A549 treated with Hydrocortisone at 1 μM for 4 hours (cell line): Measurements from ENCODE around the gene PSKH1. TPM values are rescaled to one million over a fixed set of nuclear protein-coding genes. Genes with fewer than 3 reads are reported as not detected.

ENCODE experiments used
- total RNA-seq: library from RNA; stranded (reverse); fragments of 200-300 nt; extraction: Qiagen RNA extraction; gene quantifications from 5 replicates; pipeline ENCODE4 v1.2.3, GENCODE V29; 2022

Gene PSKH1
- total RNA-seq: 13.2 to 16.0 TPM (median 14.7 TPM) in 5 replicates

GRCh38 chr16:67892899-67893742 is at the start of gene PSKH1:
PSKH1 (plus strand) TSS chr16:67893254; CDS start chr16:67908750, 15,496 bp downstream.

GRCh38 chr16:67846320-67847063 is 46.6 kb upstream of the PSKH1 start, which contains the start of gene NUTF2:
NUTF2 (plus strand) TSS chr16:67846933; CDS start chr16:67865131, 18,198 bp downstream.

GRCh38 chr16:67847064-67847861 is 45.8 kb upstream of the PSKH1 start, which contains the start of gene CENPT:
CENPT (minus strand) TSS chr16:67847693; CDS start chr16:67833859, 13,834 bp downstream.

GRCh38 chr16:67872631-67873434 is 20.2 kb upstream of the PSKH1 start, which contains the start of gene EDC4:
EDC4 (plus strand) TSS chr16:67873052; CDS start chr16:67873262, 210 bp downstream.

GRCh38 chr16:67884684-67885083 is 8.4 kb upstream of the PSKH1 start, which contains the start of gene NRN1L:
NRN1L (plus strand) TSS chr16:67884885; CDS start chr16:67884904, 19 bp downstream.

GRCh38 chr16:67931712-67932461 is 38.8 kb downstream of the PSKH1 start, which contains the start of gene CTRL:
CTRL (minus strand) TSS chr16:67931862; CDS start chr16:67931852, 10 bp downstream.

GRCh38 chr16:67936124-67936879 is 43.2 kb downstream of the PSKH1 start, which contains the start of gene PSMB10:
PSMB10 (minus strand) TSS chr16:67936850; CDS start chr16:67936749, 101 bp downstream.

GRCh38 chr16:67943619-67944504 is 50.8 kb downstream of the PSKH1 start, which contains the start of gene LCAT:
LCAT (minus strand) TSS chr16:67944120; CDS start chr16:67944101, 19 bp downstream.

GRCh38 chr16:67968400-67969253 is 75.6 kb downstream of the PSKH1 start, which contains the start of gene SLC12A4:
SLC12A4 (minus strand) TSS chr16:67968637; CDS start chr16:67968553, 84 bp downstream.

Other genes with a start within 250 kb of the PSKH1 start
- 1.5 to 2.7 TPM (median 2.2 TPM) in 5 replicates for gene CARMIL2, start 248.1 kb upstream of the PSKH1 start, total RNA-seq
- gene ACD, start 233.0 kb upstream of the PSKH1 start, total RNA-seq: 33.0 to 37.8 TPM (median 35.2 TPM) in 5 replicates
- gene PARD6A, start 232.3 kb upstream of the PSKH1 start, total RNA-seq: 1.5 to 2.4 TPM (median 2.2 TPM) in 5 replicates
- 6.6 to 12.8 TPM (median 11.7 TPM) in 5 replicates for gene ENKD1, start 226.5 kb upstream of the PSKH1 start, total RNA-seq
- gene C16orf86, start 226.4 kb upstream of the PSKH1 start, total RNA-seq: 0.05 to 0.13 TPM in 2 of 5 replicates, not detected in the others
- 15.8 to 18.5 TPM (median 16.2 TPM) in 5 replicates for gene GFOD2, start 173.9 kb upstream of the PSKH1 start, total RNA-seq
- 8.2 to 9.6 TPM (median 8.8 TPM) in 5 replicates for gene RANBP10, start 86.7 kb upstream of the PSKH1 start, total RNA-seq
- 0.31 to 0.78 TPM (median 0.48 TPM) in 5 replicates for gene TSNAXIP1, start 86.4 kb upstream of the PSKH1 start, total RNA-seq
- gene THAP11, start 50.9 kb upstream of the PSKH1 start, total RNA-seq: 30.7 to 42.9 TPM (median 39.1 TPM) in 5 replicates
- 230 to 249 TPM (median 238 TPM) in 5 replicates for gene NUTF2, start 46.3 kb upstream of the PSKH1 start, total RNA-seq
- 24.3 to 27.5 TPM (median 26.6 TPM) in 5 replicates for gene CENPT, start 45.6 kb upstream of the PSKH1 start, total RNA-seq
- gene EDC4, start 20.2 kb upstream of the PSKH1 start, total RNA-seq: 55.4 to 57.6 TPM (median 56.0 TPM) in 5 replicates
- 0.17 to 0.32 TPM (median 0.23 TPM) in 3 of 5 replicates, not detected in the others for gene NRN1L, start 8.4 kb upstream of the PSKH1 start, total RNA-seq
- gene CTRL, start 38.6 kb downstream of the PSKH1 start, total RNA-seq: 1.1 to 2.0 TPM (median 1.5 TPM) in 5 replicates
- 35.7 to 57.9 TPM (median 49.6 TPM) in 5 replicates for gene PSMB10, start 43.6 kb downstream of the PSKH1 start, total RNA-seq
- gene LCAT, start 50.9 kb downstream of the PSKH1 start, total RNA-seq: 8.2 to 13.3 TPM (median 11.3 TPM) in 5 replicates
- 26.4 to 33.2 TPM (median 30.0 TPM) in 5 replicates for gene SLC12A4, start 75.4 kb downstream of the PSKH1 start, total RNA-seq
- gene DPEP3, start 87.2 kb downstream of the PSKH1 start, total RNA-seq: not detected in 5 replicates
- gene DPEP2, start 106.2 kb downstream of the PSKH1 start, total RNA-seq: not detected in 5 replicates
- not detected in 5 replicates for gene DPEP2NB, start 122.7 kb downstream of the PSKH1 start, total RNA-seq
- gene DDX28, start 130.0 kb downstream of the PSKH1 start, total RNA-seq: 18.4 to 21.0 TPM (median 20.7 TPM) in 5 replicates
- gene DUS2, start 130.0 kb downstream of the PSKH1 start, total RNA-seq: 16.6 to 18.5 TPM (median 17.3 TPM) in 5 replicates
- gene NFATC3, start 192.1 kb downstream of the PSKH1 start, total RNA-seq: 12.8 to 16.1 TPM (median 14.0 TPM) in 5 replicates